K562 (cell line): ENCODE measurements around the gene CEMIP2. TPM values are rescaled to one million over a fixed set of nuclear protein-coding genes. Genes with fewer than 3 reads are reported as not detected.
"Not testable (repeated sequence)": the region's sequence is repeated elsewhere in the genome, so short reads cannot be mapped to it uniquely, and the experiment has no call there.

Experiments used
- ATAC-seq: fragments of 200-7000 bp; cut with Tn5 transposase; 3 replicates; pipeline ENCODE4 v1.9.1; 2020; ENCODE audit warnings: moderate library complexity
- BruUV-seq: library from RNA; stranded (reverse); fragments of 400-500 nt; replicated peaks from 2 replicates; lab custom pipeline; 2021; lab: Mats Ljungman, UMichigan
- CTCF ChIA-PET: fragments of 300-600 bp; formaldehyde crosslinking; extraction: SDS; loops from one replicate; lab custom pipeline; 2021; ENCODE audit warnings: low intra/inter-chr PET ratio; lab: Yijun Ruan, JAX
- POLR2A ChIA-PET: fragments of 300-600, 350-650 bp; sonication (Branson Sonifier 250); formaldehyde crosslinking; extraction: SDS; loops from one replicate; lab custom pipeline; 2021; ENCODE audit warnings: antibody characterized with exemption, inconsistent platforms; lab: Yijun Ruan, JAX
- DNase-seq, 4 experiments: peaks; one replicate each; pipeline versions ENCODE4 v3.0.0 to v3.0.0-alpha.2; 2011 to 2018; ENCODE audit warnings: low spot score in 3 of 4, mixed read lengths in 3 of 4; ENCODE audit errors: extremely low read depth in 1 of 4
- FAIRE-seq: peaks from 2 replicates; lab custom pipeline; 2011; peaks lifted over from hg19 to GRCh38; lab: Jason Lieb, UNC
- H2AFZ ChIP-seq: 2 replicates; pipeline ENCODE4 v1.6.0; 2011; ENCODE audit warnings: low read depth, low read length, control low read depth, inconsistent platforms
- H3K27ac ChIP-seq: fragments of 200-600 bp; 3 replicates; pipeline ENCODE4 v1.8.0; 2011; ENCODE audit warnings: low read depth, mild to moderate bottlenecking, control low read depth, inconsistent platforms, low read length, moderate library complexity, mixed read lengths; ENCODE audit errors: extremely low read depth
- H3K27me3 ChIP-seq, 2 experiments: fragments of 300-600 bp in 1 of 2; 2 replicates in 1 of 2; 3 replicates in 1 of 2; pipeline versions ENCODE4 v1.6.0 to v1.8.0; 2011; ENCODE audit warnings: inconsistent platforms in 2 of 2, low read length in 2 of 2, mild to moderate bottlenecking in 1 of 2, mixed read lengths in 1 of 2, moderate library complexity in 1 of 2; ENCODE audit not compliant: control insufficient read depth in 2 of 2, insufficient read depth in 2 of 2
- H3K36me3 ChIP-seq: fragments of 300-600 bp; 3 replicates; pipeline ENCODE4 v1.8.0; 2011; ENCODE audit warnings: mild to moderate bottlenecking, low read length, inconsistent platforms; ENCODE audit not compliant: control insufficient read depth, insufficient read depth
- H3K4me1 ChIP-seq, 2 experiments: fragments of 200-600 bp in 1 of 2; replicated peaks in 1 of 2; 2 replicates in 1 of 2; 3 replicates in 1 of 2; pipeline versions ENCODE4 v1.5.1 to v1.8.0; 2011; ENCODE audit warnings: inconsistent platforms in 2 of 2, low read length in 2 of 2, mild to moderate bottlenecking in 1 of 2, mixed read lengths in 1 of 2, moderate library complexity in 1 of 2; ENCODE audit not compliant: control insufficient read depth in 2 of 2, insufficient read depth in 2 of 2
- H3K4me2 ChIP-seq: 2 replicates; pipeline ENCODE4 v1.6.1; 2011; ENCODE audit warnings: low read length, control low read depth, inconsistent platforms, mixed read lengths; ENCODE audit not compliant: insufficient read depth
- H3K4me3 ChIP-seq: fragments of 200-600 bp; sonication (generic), shearing (Covaris generic); 2 replicates; pipeline ENCODE4 v1.5.1; 2016; ENCODE audit warnings: control low read depth, inconsistent platforms
- H3K79me2 ChIP-seq: fragments of 200-600 bp; 3 replicates; pipeline ENCODE4 v1.8.0; 2011; ENCODE audit warnings: low read length, inconsistent platforms; ENCODE audit not compliant: control insufficient read depth, insufficient read depth
- H3K9ac ChIP-seq, 2 experiments: 2 replicates each; pipeline versions ENCODE4 v1.6.0 to v1.6.1; 2011; ENCODE audit warnings: low read depth in 2 of 2, low read length in 2 of 2, control low read depth in 1 of 2, inconsistent platforms in 1 of 2, mild to moderate bottlenecking in 1 of 2, mixed read lengths in 1 of 2; ENCODE audit not compliant: insufficient read depth in 1 of 2
- H3K9me1 ChIP-seq: one replicate; pipeline ENCODE4 v1.6.0; 2011; ENCODE audit warnings: inconsistent platforms, mild to moderate bottlenecking, low read length, moderate library complexity; ENCODE audit not compliant: control insufficient read depth, insufficient read depth
- H3K9me3 ChIP-seq: replicated peaks from 2 replicates; pipeline ENCODE4 v1.5.1; 2011; ENCODE audit warnings: low read depth, low read length, inconsistent platforms; ENCODE audit not compliant: control insufficient read depth, insufficient read depth
- H4K20me1 ChIP-seq: replicated peaks from 2 replicates; pipeline ENCODE4 v1.6.1; 2011; ENCODE audit warnings: low read length, inconsistent platforms, mixed read lengths; ENCODE audit not compliant: control insufficient read depth, insufficient read depth
- BACH1 ChIP-seq: fragments of 200-800 bp; sonication (Bioruptor generic); IDR thresholded peaks from 2 replicates; pipeline ENCODE4 v1.6.1; 2016; ENCODE audit warnings: missing genetic modification characterization, missing compliant biosample characterization
- CBFA2T2 ChIP-seq: fragments of 450-650 bp; conservative IDR thresholded peaks from 2 replicates; pipeline ENCODE4 v1.6.1; 2017; ENCODE audit warnings: mild to moderate bottlenecking
- CGGBP1 ChIP-seq: fragments of 250-450 bp; sonication (Bioruptor Pico); IDR thresholded peaks from 2 replicates; pipeline ENCODE4 v1.9.0; 2021; ENCODE audit warnings: mild to moderate bottlenecking
- E2F3 ChIP-seq: fragments of 250-450 bp; sonication (Bioruptor Pico); IDR thresholded peaks from 2 replicates; pipeline ENCODE4 v1.4.0; 2020; ENCODE audit warnings: mild to moderate bottlenecking
- ETV6 ChIP-seq, 3 experiments: fragments of 150-350 bp in 1 of 3; sonication (generic) in 1 of 3; formaldehyde crosslinking in 1 of 3; IDR thresholded peaks; 2 replicates each; pipeline versions ENCODE4 v1.6.1 to v1.8.0; 2014 to 2022; ENCODE audit warnings: borderline replicate concordance in 2 of 3, low read depth in 2 of 3, antibody characterized with exemption in 1 of 3, low read length in 1 of 3, mild to moderate bottlenecking in 1 of 3, missing genetic modification reagents in 1 of 3
- HEY1 ChIP-seq: fragments of 250-450 bp; sonication (Bioruptor Pico); IDR thresholded peaks from 2 replicates; pipeline ENCODE4 v1.5.0; 2020; ENCODE audit warnings: mild to moderate bottlenecking, moderate library complexity, borderline replicate concordance
- KDM4B ChIP-seq, 2 experiments: fragments of 450-650 bp in 1 of 2; sonication (generic) in 1 of 2; IDR thresholded peaks; 2 replicates each; pipeline ENCODE4 v1.6.1; 2016 to 2017; ENCODE audit warnings: borderline replicate concordance in 2 of 2, antibody characterized with exemption in 1 of 2, low read depth in 1 of 2, mild to moderate bottlenecking in 1 of 2
- LCOR ChIP-seq: sonication (generic); formaldehyde crosslinking; IDR thresholded peaks from 2 replicates; pipeline ENCODE4 v1.8.0; 2022; ENCODE audit warnings: mild to moderate bottlenecking, missing genetic modification reagents
- NCOA2 ChIP-seq, 2 experiments: fragments of 450-650 bp; IDR thresholded peaks; 2 replicates each; pipeline ENCODE4 v1.6.1; 2018; ENCODE audit warnings: mild to moderate bottlenecking in 2 of 2, moderate library complexity in 1 of 2; ENCODE audit not compliant: partially characterized antibody in 2 of 2
- TBL1XR1 ChIP-seq, 2 experiments: IDR thresholded peaks; 2 replicates each; pipeline ENCODE4 v1.6.1; 2012; ENCODE audit warnings: improper control_type of control experiment in 2 of 2, low read length in 2 of 2, mild to moderate bottlenecking in 1 of 2
- ZBTB26 ChIP-seq: fragments of 450-650 bp; formaldehyde crosslinking; IDR thresholded peaks from 2 replicates; pipeline ENCODE4 v1.4.0; 2022; ENCODE audit warnings: missing genetic modification characterization
- ZNF354B ChIP-seq: fragments of 250-450 bp; sonication (Bioruptor Pico); IDR thresholded peaks from 2 replicates; pipeline ENCODE4 v1.4.0; 2020
- ZNF431 ChIP-seq: sonication (generic); formaldehyde crosslinking; IDR thresholded peaks from 2 replicates; pipeline ENCODE4 v1.8.0; 2022; ENCODE audit warnings: mild to moderate bottlenecking, missing genetic modification reagents
- ZNF436 ChIP-seq: fragments of 250-450, 450-650 bp; sonication (Bioruptor Pico); formaldehyde crosslinking; IDR thresholded peaks from 2 replicates; pipeline ENCODE4 v1.7.0; 2020; ENCODE audit warnings: mild to moderate bottlenecking
- ZNF644 ChIP-seq: fragments of 200-800 bp; sonication (Bioruptor generic); IDR thresholded peaks from 2 replicates; pipeline ENCODE4 v1.6.1; 2016; ENCODE audit warnings: low read depth, missing genetic modification characterization, missing compliant biosample characterization
- ZNF707 ChIP-seq: fragments of 250-450 bp; sonication (Bioruptor Pico); conservative IDR thresholded peaks from 2 replicates; pipeline ENCODE4 v1.8.0; 2022; ENCODE audit warnings: inconsistent platforms, mild to moderate bottlenecking, moderate library complexity
- WGBS: fragments of 100-300 bp; shearing (Covaris generic); methylation state at CpG from one replicate; pipeline ENCODE4 v1.1.6; 2016; ENCODE audit warnings: low coverage, mixed read lengths; ENCODE audit not compliant: insufficient coverage; ENCODE audit errors: missing lambda C conversion rate; 5-methylcytosine and 5-hydroxymethylcytosine counted together
- in situ Hi-C: fragments of 300-500 bp; cut with MboI; formaldehyde crosslinking; loops from 4 replicates; pipeline ENCODE4 v1.15.0; 2018; ENCODE audit warnings: inconsistent platforms, mixed read lengths
- intact Hi-C: fragments of 100-400 bp; cut with micrococcal nuclease; formaldehyde crosslinking; loops from 2 replicates; pipeline ENCODE4 v1.14.2; 2022
- polyA plus RNA-seq, 8 experiments: library from polyadenylated mRNA; depleted of rRNA in 4 of 8; stranded (reverse) in 5 of 8; unstranded in 3 of 8; fragments of >200 nt; fragmentation: Nextera tagmentation in 2 of 8; fragmentation: Illumina TruSeq in 1 of 8; extraction: Ambion mirVana in 2 of 8; extraction: Trizol in 1 of 8; gene quantifications; 2 replicates each; pipeline versions ENCODE4 v1.2.1 to v1.2.3, GENCODE V29; 2011 to 2014; ENCODE audit warnings: inconsistent platforms in 1 of 8, missing spikeins in 1 of 8
- total RNA-seq, 7 experiments: library from RNA; depleted of rRNA in 6 of 7; stranded (reverse); fragments of >200 nt in 6 of 7; fragmentation: Illumina TruSeq in 2 of 7; extraction: Trizol in 2 of 7; gene quantifications; 2 replicates each; pipeline versions ENCODE4 v1.2.1 to v1.2.3, GENCODE V29; 2011 to 2021; ENCODE audit warnings: low replicate concordance in 1 of 7

The CEMIP2 gene
- total and polyA plus RNA-seq, 9 of the 15 experiments (the other 6 are each of a cell fraction or from before 2014, with no cell fraction given), result 5.4 to 29.9 (median 14.2) TPM

- ATAC-seq, H4K20me1 ChIP-seq, H3K79me2 ChIP-seq, intact Hi-C loops, CTCF ChIA-PET, H3K9ac ChIP-seq, H2AFZ ChIP-seq, BruUV-seq, H3K27ac ChIP-seq, H3K27me3 ChIP-seq, POLR2A ChIA-PET, H3K4me2 ChIP-seq, FAIRE-seq, H3K9me3 ChIP-seq, H3K36me3 ChIP-seq, in situ Hi-C loops, H3K4me3 ChIP-seq, DNase-seq, H3K4me1 ChIP-seq, H3K9me1 ChIP-seq: not testable (repeated sequence)
- TF ChIP-seq ZNF431 (CRISPR knock-in tag), result peak; percentile 96
- 51% methylated on average over 4 of the region's 4 CpGs for WGBS
Measured at GRCh38 chr9:71657276-71657675, 111.0 kb downstream of the CEMIP2 start.

- no peaks in the 10 kb centered on the region for H3K9me3 ChIP-seq
- no peak for FAIRE-seq
- no peaks in the 10 kb centered on the region for H3K79me2 ChIP-seq
- no peak for ATAC-seq
- intact Hi-C loops, result no loop called here
- H3K9me1 ChIP-seq, result no peaks in the 10 kb centered on the region
- no peak overlapping the region for H3K9ac ChIP-seq
- H3K36me3 ChIP-seq, result no peaks in the 10 kb centered on the region
- WGBS, result 80% methylated on average over 1 of the region's 1 CpG
- no peaks in the 10 kb centered on the region for H3K4me1 ChIP-seq
- POLR2A ChIA-PET, result interaction anchor here (1.5 kb wide), 1 partner anchor 9 kb away, joined by 4 read pairs; no protein-coding TSS in a partner anchor
- H4K20me1 ChIP-seq, result no peaks in the 10 kb centered on the region
- H2AFZ ChIP-seq, result no peak overlapping the region
- CTCF ChIA-PET, result no interaction called here
- DNase-seq, result no peak
- H3K4me2 ChIP-seq, result no peak overlapping the region
- H3K27ac ChIP-seq, result no peak overlapping the region
- no peaks in the 10 kb centered on the region for H3K27me3 ChIP-seq
- H3K4me3 ChIP-seq, result no peak overlapping the region
- in situ Hi-C loops, result no loop called here
- BruUV-seq, result no TSS peak
- TF ChIP-seq KDM4B (IDR thresholded peaks at IDR 0.05; ENCODE audit: borderline replicate concordance in 2 of 2, low read depth in 1 of 2), result no peak
- no peak for TF ChIP-seq CBFA2T2
- TF ChIP-seq E2F3 (CRISPR knock-in tag), result no peak
- no peak for TF ChIP-seq ZNF707 (CRISPR knock-in tag)
- TF ChIP-seq CGGBP1 (CRISPR knock-in tag), result no peak
- TF ChIP-seq TBL1XR1 (IDR thresholded peaks at IDR 0.05; ENCODE audit: low read length in 2 of 2), result no peak
- no peak for TF ChIP-seq LCOR (CRISPR knock-in tag)
- TF ChIP-seq ZBTB26 (CRISPR knock-in tag), result no peak
- no peak for TF ChIP-seq ZNF436
- no peak for TF ChIP-seq HEY1 (CRISPR knock-in tag)
- no peak for TF ChIP-seq NCOA2 (IDR thresholded peaks at IDR 0.05; ENCODE audit: partially characterized antibody in 2 of 2)
- TF ChIP-seq ZNF354B (CRISPR knock-in tag), result no peak
- no peak for TF ChIP-seq BACH1
- TF ChIP-seq ZNF644, result no peak
- TF ChIP-seq ETV6 (IDR thresholded peaks at IDR 0.05; ENCODE audit: borderline replicate concordance in 1 of 2, low read depth in 2 of 2, low read length in 1 of 2), result no peak
- TF ChIP-seq ETV6 (CRISPR knock-in tag; IDR thresholded peaks at IDR 0.05; ENCODE audit: borderline replicate concordance), result no peak
Measured at GRCh38 chr9:71656496-71656895, 111.8 kb downstream of the CEMIP2 start.
